Measurements from ENCODE around the gene GP1BB. TPM values are rescaled to one million over a fixed set of nuclear protein-coding genes. Genes with fewer than 3 reads are reported as not detected.

GP1BB gene
- total and polyA plus RNA-seq, 2 of the 4 experiments (the other 2 are of a cell fraction) = 0.18 to 1.5 TPM

- H3K4ac ChIP-seq (ENCODE audit: low read depth, low read length) = no peak overlapping the region
- peak overlapping the region; percentile 70; the same call in 1 of the 2 replicates for H2AK5ac ChIP-seq (ENCODE audit: low read depth, low read length)
- in situ Hi-C loops (cut with MboI; ENCODE audit: low sequenced_read_pairs) (no loop called here), dilution Hi-C loops (cut with HindIII; ENCODE audit: low sequenced_read_pairs, unreplicated experiment) (no loop called here), intact Hi-C loops (cut with micrococcal nuclease) (no loop called here)
- H4K91ac ChIP-seq (ENCODE audit: insufficient read depth, low read depth, low read length) = no peak overlapping the region
- peaks cover 27% of the 10 kb centered on the region for H3K27me3 ChIP-seq (ENCODE audit: control insufficient read depth, insufficient read depth, low read length)
- H3K79me1 ChIP-seq (ENCODE audit: low read depth in 1 of 2, low read length in 2 of 2) = peaks cover 0 to 4% of the 10 kb centered on the region in 2 experiments; a peak in 1 of 4 replicates
- peaks cover 15% of the 10 kb centered on the region for H3K4me1 ChIP-seq (ENCODE audit: control insufficient read depth, insufficient read depth, low read length)
- BruUV-seq (replicated peaks) = no TSS peak
- no peak overlapping the region for H3K27ac ChIP-seq (ENCODE audit: insufficient read depth, low read length)
- peak overlapping the region; percentile 94 for H3K4me2 ChIP-seq (ENCODE audit: low read depth, low read length)
- no peak overlapping the region for H2BK15ac ChIP-seq (ENCODE audit: low read depth, low read length)
- no peak overlapping the region for H3K14ac ChIP-seq (replicated peaks; ENCODE audit: low read depth, low read length)
- ATAC-seq (ENCODE audit: low read depth) (no peak), DNase-seq (no peak)
- peaks cover 7% of the 10 kb centered on the region for H3K9me1 ChIP-seq (ENCODE audit: insufficient read depth, low read length)
- peak overlapping the region; percentile 90 for H2AFZ ChIP-seq (replicated peaks; ENCODE audit: low read length, poor library complexity)
- H4K5ac ChIP-seq (ENCODE audit: low read depth, low read length) = no peak overlapping the region
- TF ChIP-seq MXI1 (IDR thresholded peaks at IDR 0.05; ENCODE audit: borderline replicate concordance, low read depth, low read length) (no peak), RCOR1 (IDR thresholded peaks at IDR 0.05; ENCODE audit: insufficient replicate concordance, low read length) (no peak), MAFK (IDR thresholded peaks at IDR 0.05; ENCODE audit: low read depth, low read length) (no peak), MAZ (IDR thresholded peaks at IDR 0.05; ENCODE audit: borderline replicate concordance, low read depth, low read length) (no peak), NFE2L2 (IDR thresholded peaks at IDR 0.05; ENCODE audit: low read depth, low read length) (no peak), USF2 (IDR thresholded peaks at IDR 0.05; ENCODE audit: low read depth, low read length) (no peak), CHD1 (IDR thresholded peaks at IDR 0.05; ENCODE audit: low read depth, low read length) (no peak), CEBPB (IDR thresholded peaks at IDR 0.05; ENCODE audit: low read depth, low read length) (no peak)
- no peak overlapping the region for H4K8ac ChIP-seq (ENCODE audit: low read depth in 2 of 2, low read length in 2 of 2)
- no peak overlapping the region for H3K18ac ChIP-seq (ENCODE audit: low read depth, low read length)
- no peak overlapping the region for H2BK20ac ChIP-seq (ENCODE audit: low read depth, low read length)
- H3K9me3 ChIP-seq (ENCODE audit: control insufficient read depth, insufficient read depth, low read length) = no peaks in the 10 kb centered on the region
- POLR2A ChIA-PET (ENCODE audit: unreplicated experiment) = no interaction called here
- CTCF ChIA-PET = no interaction called here
- peak overlapping the region; percentile 51; the same call in 1 of the 2 replicates for H3K9ac ChIP-seq (ENCODE audit: low read depth, low read length)
- H3K23ac ChIP-seq (ENCODE audit: low read depth, low read length) = no peak overlapping the region
- H2AK9ac ChIP-seq (replicated peaks; ENCODE audit: low read depth, low read length, poor library complexity) = peak overlapping the region; percentile 3
- H3K4me3 ChIP-seq (ENCODE audit: insufficient read depth, low read depth, low read length) = peak overlapping the region; percentile 85
- no peak overlapping the region for H2BK120ac ChIP-seq (ENCODE audit: low read depth, low read length)
- H4K20me1 ChIP-seq (ENCODE audit: insufficient read depth, low read length) = no peaks in the 10 kb centered on the region
- peaks cover 6% of the 10 kb centered on the region for H3K36me3 ChIP-seq (ENCODE audit: control insufficient read depth, insufficient read depth, low read length)
- H3K56ac ChIP-seq (ENCODE audit: extremely low read depth, insufficient read depth, low read length) = no peak overlapping the region
- WGBS, 2 experiments (ENCODE audit: extremely low coverage in 2 of 2, insufficient read length in 1 of 2) = 83% methylated on average over 1 of the region's 4 CpGs; no CpG with 5 or more reads in 1 of the 2 experiments
- H2BK5ac ChIP-seq (ENCODE audit: low read depth, low read length, poor library complexity, severe bottlenecking) = no peak overlapping the region
Observed at GRCh38 chr22:19715188-19715930, 8.0 kb upstream of the GP1BB start.

Measured in IMR-90 (cell line).